GM12873 (cell line): Measurements from ENCODE around the gene MAGED1.

Experiments used
- CTCF ChIP-seq: IDR thresholded peaks from 2 replicates; pipeline ENCODE4 v1.5.1; 2012; ENCODE audit warnings: low read depth, mild to moderate bottlenecking, moderate library complexity, low read length, control low read depth; ENCODE audit not compliant: insufficient read depth; ENCODE audit errors: missing control alignments

The MAGED1 gene

GRCh38 chrX:51892921-51893745 lies at the start of gene MAGED1:
MAGED1 (plus strand) TSS chrX:51893623; CDS start chrX:51894305, 682 bp downstream.
- no peak for TF ChIP-seq CTCF

- TF ChIP-seq CTCF: no peak
Measured at GRCh38 chrX:51847463-51847862, 46.0 kb upstream of the MAGED1 start.

GRCh38 chrX:51851507-51852085 lies 41.8 kb upstream of the MAGED1 start:
- TF ChIP-seq CTCF: no peak

GRCh38 chrX:51852096-51852495 lies 41.3 kb upstream of the MAGED1 start:
- TF ChIP-seq CTCF: no peak

- TF ChIP-seq CTCF: no peak
Measured at GRCh38 chrX:51852621-51853020, 40.8 kb upstream of the MAGED1 start.

GRCh38 chrX:51853251-51853650 lies 40.2 kb upstream of the MAGED1 start:
- TF ChIP-seq CTCF: no peak

GRCh38 chrX:51855698-51856097 lies 37.7 kb upstream of the MAGED1 start:
- TF ChIP-seq CTCF: no peak
